Activated CD4-positive, alpha-beta memory T cell treated with anti-CD3 and anti-CD28 coated beads, Interleukin-2, amount 10 ng/mL, durations not matched to agents 7 days and 5 days (primary cell): ENCODE results near the gene NOX3. TPM values are rescaled to one million over a fixed set of nuclear protein-coding genes. Genes with fewer than 3 reads are reported as not detected.
"Not testable (repeated sequence)": the region's sequence is repeated elsewhere in the genome, so short reads cannot be mapped to it uniquely, and the experiment has no call there.

Experiments used
- CTCF ChIA-PET: fragments of 350-600 bp; sonication (Branson Sonifier 250); formaldehyde crosslinking; loops from one replicate; lab custom pipeline; 2021; ENCODE audit warnings: antibody characterized with exemption, inconsistent platforms; lab: Charles Lee
- POLR2A ChIA-PET: fragments of 350-600 bp; sonication (Branson Sonifier 250); formaldehyde crosslinking; loops from one replicate; lab custom pipeline; 2021; ENCODE audit warnings: antibody characterized with exemption; lab: Charles Lee
- DNase-seq: peaks from one replicate; pipeline ENCODE4 v3.0.0-alpha.2; 2020
- H3K27ac Mint-ChIP-seq: one replicate; pipeline ENCODE4 v1.8.0; 2021; ENCODE audit warnings: mild to moderate bottlenecking, mixed read lengths
- H3K27me3 Mint-ChIP-seq: one replicate; pipeline ENCODE4 v1.8.0; 2021; ENCODE audit warnings: mixed read lengths
- H3K36me3 Mint-ChIP-seq: one replicate; pipeline ENCODE4 v1.8.0; 2021; ENCODE audit warnings: low read depth, mixed read lengths
- H3K4me1 Mint-ChIP-seq: one replicate; pipeline ENCODE4 v1.8.0; 2021; ENCODE audit warnings: mixed read lengths
- H3K4me3 Mint-ChIP-seq: one replicate; pipeline ENCODE4 v1.8.0; 2021; ENCODE audit warnings: mild to moderate bottlenecking, mixed read lengths
- H3K9me3 Mint-ChIP-seq: one replicate; pipeline ENCODE4 v1.8.0; 2021; ENCODE audit warnings: mixed read lengths
- total RNA-seq, 2 experiments: library from RNA; stranded (reverse); gene quantifications; one replicate each; pipeline ENCODE4 v1.2.3, GENCODE V29; 2021

NOX3 gene
- total RNA-seq, 2 experiments from 2014 or later, result not detected

DNA sequence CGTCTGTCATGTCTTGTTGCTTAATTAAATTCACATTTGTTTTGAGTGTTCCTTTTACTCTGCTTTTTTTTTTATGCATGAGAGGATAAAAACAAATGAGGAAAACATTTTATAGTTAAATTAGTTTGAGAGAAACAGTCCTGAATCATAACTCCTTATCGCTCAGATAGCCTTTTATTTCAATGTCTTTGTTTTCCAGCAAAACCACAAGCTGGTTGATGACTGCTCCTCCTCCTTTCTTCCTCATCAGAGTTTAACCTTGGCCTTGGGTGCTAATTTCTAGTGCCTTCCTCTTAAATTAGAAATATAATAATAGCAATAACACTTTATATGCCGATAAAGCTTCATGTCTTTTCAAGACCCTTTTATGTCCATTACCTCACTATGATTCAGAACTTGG lies 3.1 kb downstream of the NOX3 start:
- H3K4me1 Mint-ChIP-seq, result no peaks in the 10 kb centered on the region
- H3K4me3 Mint-ChIP-seq, result no peak overlapping the region
- H3K36me3 Mint-ChIP-seq, result no peaks in the 10 kb centered on the region
- DNase-seq, result no peak
- ChIA-PET CTCF (no interaction called here), POLR2A (no interaction called here)
- H3K27ac Mint-ChIP-seq, result no peak overlapping the region
- no peaks in the 10 kb centered on the region for H3K9me3 Mint-ChIP-seq
- H3K27me3 Mint-ChIP-seq, result no peaks in the 10 kb centered on the region

DNA sequence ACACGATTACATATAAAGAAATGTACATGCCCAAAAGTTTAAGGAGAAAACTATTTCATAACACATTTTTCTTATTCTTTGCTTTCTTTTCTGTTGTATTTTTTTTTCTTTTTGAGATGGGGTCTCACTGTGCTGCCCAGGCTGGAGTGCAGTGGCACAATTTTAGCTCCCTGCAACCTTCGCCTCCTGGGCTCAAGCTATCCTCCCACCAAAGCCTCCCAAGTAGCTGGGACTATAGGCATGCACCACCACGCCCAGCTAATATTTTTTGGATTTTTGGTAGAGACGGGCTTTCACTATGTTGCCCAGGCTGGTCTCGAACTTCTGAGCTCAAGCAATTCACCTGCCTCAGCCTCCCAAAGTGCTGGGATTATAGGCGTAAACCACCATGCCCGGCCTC lies 4.1 kb downstream of the NOX3 start:
- H3K36me3 Mint-ChIP-seq, H3K4me3 Mint-ChIP-seq, H3K4me1 Mint-ChIP-seq, CTCF ChIA-PET, H3K27ac Mint-ChIP-seq, DNase-seq, H3K27me3 Mint-ChIP-seq, POLR2A ChIA-PET, H3K9me3 Mint-ChIP-seq: not testable (repeated sequence)

DNA sequence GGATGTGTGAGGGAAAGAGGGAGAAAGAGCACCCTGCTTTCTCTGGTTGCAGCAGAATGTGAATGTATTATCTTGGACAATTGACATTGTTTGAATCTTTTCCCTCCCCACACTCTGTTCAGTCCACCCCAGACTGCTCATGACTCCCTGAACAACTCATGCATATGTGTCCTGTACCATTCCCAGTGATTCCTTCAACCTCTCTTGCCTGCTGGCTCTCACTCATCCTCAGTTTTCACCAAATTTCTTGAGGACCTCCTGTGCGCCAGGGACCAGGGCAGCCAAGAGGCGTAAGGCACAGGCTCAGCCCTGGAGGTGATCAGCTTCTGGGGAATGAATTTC lies 5.4 kb downstream of the NOX3 start:
- Mint-ChIP-seq H3K27ac (no peak overlapping the region), H3K4me1 (peaks cover 4% of the 10 kb centered on the region), H3K27me3 (no peaks in the 10 kb centered on the region), H3K36me3 (no peaks in the 10 kb centered on the region), H3K4me3 (no peak overlapping the region), H3K9me3 (no peaks in the 10 kb centered on the region)
- no peak for DNase-seq
- ChIA-PET CTCF (no interaction called here), POLR2A (no interaction called here)

DNA sequence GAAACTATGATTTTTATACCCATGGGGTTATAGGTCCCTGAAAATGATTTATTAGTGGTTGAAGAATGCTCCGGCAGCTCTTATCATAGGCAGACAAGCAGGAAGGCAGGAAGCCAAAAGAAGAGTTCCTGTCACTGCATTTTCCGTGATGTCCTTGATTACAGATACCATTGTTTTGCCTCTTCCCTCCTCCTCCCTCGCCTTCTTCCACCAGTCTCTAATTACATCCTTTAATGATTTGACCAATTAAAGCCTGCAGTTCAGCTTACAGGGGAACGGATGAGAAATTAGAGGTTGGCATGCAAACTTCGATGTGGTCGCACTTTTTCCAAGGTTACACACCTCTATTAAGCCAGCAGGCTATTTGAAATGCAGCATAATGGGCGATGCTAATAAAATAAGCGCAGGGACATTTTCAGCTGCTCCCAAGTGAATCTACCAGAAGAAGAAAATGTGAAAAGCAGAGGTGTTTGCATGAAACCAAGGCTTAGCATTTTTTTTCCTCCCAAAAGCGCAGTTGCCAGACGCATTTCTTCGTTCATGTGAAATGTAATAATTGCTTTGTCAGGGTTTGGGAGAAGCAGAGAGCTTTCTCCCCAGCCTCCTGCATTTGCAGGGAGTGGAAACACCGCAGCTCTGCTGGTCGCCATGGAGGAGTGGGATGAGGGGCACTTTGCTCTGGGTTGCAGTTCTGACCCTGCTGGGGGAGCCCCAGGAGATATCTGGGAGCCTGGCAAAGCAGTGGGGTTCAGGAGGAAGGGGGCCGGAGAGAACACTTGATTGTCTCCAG lies 6.0 kb downstream of the NOX3 start:
- DNase-seq, result no peak
- peaks cover 8% of the 10 kb centered on the region for H3K4me1 Mint-ChIP-seq
- H3K36me3 Mint-ChIP-seq, result no peaks in the 10 kb centered on the region
- POLR2A ChIA-PET, result no interaction called here
- H3K27me3 Mint-ChIP-seq, result no peaks in the 10 kb centered on the region
- no peaks in the 10 kb centered on the region for H3K9me3 Mint-ChIP-seq
- H3K27ac Mint-ChIP-seq, result no peak overlapping the region
- no peak overlapping the region for H3K4me3 Mint-ChIP-seq
- CTCF ChIA-PET, result no interaction called here

GRCh38 chr6:155448668-155449449 lies 6.8 kb downstream of the NOX3 start:
- Mint-ChIP-seq H3K4me1 (peaks cover 15% of the 10 kb centered on the region), H3K27ac (no peak overlapping the region), H3K27me3 (no peaks in the 10 kb centered on the region), H3K4me3 (no peak overlapping the region), H3K9me3 (no peaks in the 10 kb centered on the region), H3K36me3 (no peaks in the 10 kb centered on the region)
- ChIA-PET POLR2A (no interaction called here), CTCF (no interaction called here)
- no peak for DNase-seq

GRCh38 chr6:155447949-155448348 lies 7.7 kb downstream of the NOX3 start:
- POLR2A ChIA-PET, result no interaction called here
- Mint-ChIP-seq H3K9me3 (no peaks in the 10 kb centered on the region), H3K4me3 (no peak overlapping the region), H3K27ac (no peak overlapping the region), H3K4me1 (peaks cover 15% of the 10 kb centered on the region), H3K36me3 (no peaks in the 10 kb centered on the region), H3K27me3 (no peaks in the 10 kb centered on the region)
- DNase-seq, result no peak
- CTCF ChIA-PET, result interaction anchor here (1.8 kb wide), 1 partner anchor 30 kb away, joined by 5 read pairs; no protein-coding TSS in a partner anchor

GRCh38 chr6:155444952-155445903 lies 10.4 kb downstream of the NOX3 start:
- DNase-seq, result no peak
- CTCF ChIA-PET, result no interaction called here
- POLR2A ChIA-PET, result no interaction called here
- no peaks in the 10 kb centered on the region for H3K27me3 Mint-ChIP-seq
- H3K4me1 Mint-ChIP-seq, result peaks cover 15% of the 10 kb centered on the region
- no peak overlapping the region for H3K27ac Mint-ChIP-seq
- H3K9me3 Mint-ChIP-seq, result no peaks in the 10 kb centered on the region
- H3K36me3 Mint-ChIP-seq, result no peaks in the 10 kb centered on the region
- no peak overlapping the region for H3K4me3 Mint-ChIP-seq

GRCh38 chr6:155444120-155444917 lies 11.3 kb downstream of the NOX3 start:
- CTCF ChIA-PET, result no interaction called here
- H3K27ac Mint-ChIP-seq, result no peak overlapping the region
- no peak overlapping the region for H3K4me3 Mint-ChIP-seq
- peaks cover 15% of the 10 kb centered on the region for H3K4me1 Mint-ChIP-seq
- no peaks in the 10 kb centered on the region for H3K27me3 Mint-ChIP-seq
- POLR2A ChIA-PET, result no interaction called here
- no peak for DNase-seq
- no peaks in the 10 kb centered on the region for H3K9me3 Mint-ChIP-seq
- no peaks in the 10 kb centered on the region for H3K36me3 Mint-ChIP-seq

DNA sequence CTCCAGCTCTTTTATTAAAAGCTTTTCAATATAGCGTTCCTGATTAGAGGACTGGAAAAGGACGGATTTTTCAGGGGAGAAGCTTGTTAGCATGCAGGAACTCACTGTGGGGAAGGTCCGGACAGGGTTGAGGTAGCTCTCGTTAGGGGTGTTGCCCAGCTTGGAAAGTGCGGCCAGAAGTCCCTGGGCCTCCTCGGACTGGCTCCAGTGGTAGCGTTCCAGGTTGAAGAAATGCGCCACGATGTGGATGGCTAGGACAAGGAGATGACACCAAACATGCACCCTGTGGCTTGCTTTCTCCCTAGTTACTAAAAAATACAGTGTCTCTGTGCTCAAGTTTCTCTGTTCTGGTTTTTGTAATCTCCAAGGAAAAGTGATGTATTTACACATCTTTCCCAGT lies 12.5 kb downstream of the NOX3 start:
- Mint-ChIP-seq H3K27ac (no peak overlapping the region), H3K27me3 (no peaks in the 10 kb centered on the region), H3K9me3 (no peaks in the 10 kb centered on the region), H3K36me3 (no peaks in the 10 kb centered on the region), H3K4me3 (no peak overlapping the region), H3K4me1 (peaks cover 15% of the 10 kb centered on the region)
- no peak for DNase-seq
- ChIA-PET POLR2A (no interaction called here), CTCF (no interaction called here)

GRCh38 chr6:155442562-155442961 lies 13.1 kb downstream of the NOX3 start:
- DNase-seq, result no peak
- H3K27ac Mint-ChIP-seq, result no peak overlapping the region
- H3K9me3 Mint-ChIP-seq, result no peaks in the 10 kb centered on the region
- ChIA-PET CTCF (interaction anchor here (1.2 kb wide), 1 partner anchor 35 kb away, joined by 3 read pairs; no protein-coding TSS in a partner anchor), POLR2A (no interaction called here)
- H3K4me3 Mint-ChIP-seq, result no peak overlapping the region
- H3K27me3 Mint-ChIP-seq, result no peaks in the 10 kb centered on the region
- H3K4me1 Mint-ChIP-seq, result peaks cover 15% of the 10 kb centered on the region
- H3K36me3 Mint-ChIP-seq, result no peaks in the 10 kb centered on the region

GRCh38 chr6:155441112-155441465 lies 14.6 kb downstream of the NOX3 start:
- no peak overlapping the region for H3K4me3 Mint-ChIP-seq
- no peak for DNase-seq
- H3K27ac Mint-ChIP-seq, result no peak overlapping the region
- no peaks in the 10 kb centered on the region for H3K9me3 Mint-ChIP-seq
- no peaks in the 10 kb centered on the region for H3K36me3 Mint-ChIP-seq
- H3K27me3 Mint-ChIP-seq, result no peaks in the 10 kb centered on the region
- POLR2A ChIA-PET, result no interaction called here
- peaks cover 15% of the 10 kb centered on the region for H3K4me1 Mint-ChIP-seq
- CTCF ChIA-PET, result no interaction called here

DNA sequence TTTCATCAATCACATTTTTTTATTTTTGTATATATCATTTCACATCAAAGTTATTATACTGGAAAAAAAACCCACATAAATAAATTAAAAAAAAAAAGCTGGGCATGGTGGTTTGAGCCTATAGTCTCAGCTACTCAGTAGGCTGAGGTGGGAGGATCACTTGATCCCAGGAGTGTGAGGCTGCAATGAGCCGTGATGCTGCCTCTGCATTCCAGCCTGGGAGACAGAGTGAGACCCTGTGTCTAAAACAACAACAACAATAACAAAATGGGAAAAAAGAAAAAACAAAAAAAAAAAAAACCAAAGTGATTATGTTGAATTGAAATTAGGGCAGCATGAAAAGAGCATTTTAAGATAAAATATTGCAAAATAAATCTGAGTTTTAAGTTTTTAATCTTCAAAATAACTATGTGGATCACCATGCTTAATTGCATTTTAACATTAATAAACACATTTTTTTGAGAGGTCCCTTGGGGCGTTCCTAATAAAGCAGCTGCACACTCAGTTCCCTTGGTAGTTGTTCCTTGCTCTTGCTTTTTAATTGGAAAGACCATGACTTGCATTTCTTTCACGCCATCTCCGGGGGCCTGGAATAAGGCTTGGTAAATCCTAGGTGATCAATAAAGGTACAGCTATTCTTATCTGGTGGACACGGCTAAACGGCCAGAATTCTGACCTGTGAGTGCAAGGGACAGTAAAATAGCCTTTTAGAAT lies 15.1 kb downstream of the NOX3 start:
- CTCF ChIA-PET, result no interaction called here

More for the DNA sequence above, 15.1 kb downstream of the NOX3 start:
- H3K36me3 Mint-ChIP-seq, result no peaks in the 10 kb centered on the region
- H3K27me3 Mint-ChIP-seq, result no peaks in the 10 kb centered on the region
- no peak overlapping the region for H3K4me3 Mint-ChIP-seq
- H3K9me3 Mint-ChIP-seq, result no peaks in the 10 kb centered on the region
- POLR2A ChIA-PET, result no interaction called here
- no peak overlapping the region for H3K27ac Mint-ChIP-seq
- no peak for DNase-seq
- peaks cover 15% of the 10 kb centered on the region for H3K4me1 Mint-ChIP-seq
